Upper lobe of left lung (tissue), 6 donors: ENCODE data around the gene ANKMY1. TPM values are rescaled to one million over a fixed set of nuclear protein-coding genes. Genes with fewer than 3 reads are reported as not detected.
A peak's percentile ranks its signal among the peaks of the same experiment; 100 is the strongest.

ENCODE experiments used
- ATAC-seq, 2 donors: fragments of 200-7000 bp; cut with Tn5 transposase; one replicate each; pipeline ENCODE4 v1.9.1; 2022; ENCODE audit warnings: mild to moderate bottlenecking in 2 of 2, moderate library complexity in 2 of 2; ENCODE audit not compliant: low FRiP score in 2 of 2
- DNase-seq, 2 donors: peaks; one replicate each; pipeline ENCODE4 v3.0.0-alpha.2; 2019 to 2020
- H3K27ac ChIP-seq, 4 donors: fragments of 200-600 bp; sonication (generic); one replicate each; pipeline ENCODE4 v1.5.1; 2016 to 2019
- H3K27me3 ChIP-seq, 4 donors: fragments of 200-600 bp; sonication (generic); one replicate each; pipeline ENCODE4 v1.5.1; 2017 to 2019
- H3K36me3 ChIP-seq, 4 donors: fragments of 200-600 bp; sonication (generic); one replicate each; pipeline ENCODE4 v1.5.1; 2016 to 2019
- H3K4me1 ChIP-seq, 4 donors: fragments of 200-600 bp; sonication (generic); one replicate each; pipeline ENCODE4 v1.5.1; 2018 to 2019
- H3K4me3 ChIP-seq, 4 donors: fragments of 200-600 bp; sonication (generic); one replicate each; pipeline ENCODE4 v1.5.1; 2017 to 2019; ENCODE audit warnings: mild to moderate bottlenecking in 2 of 4, moderate library complexity in 1 of 4
- H3K9me3 ChIP-seq, 4 donors: fragments of 200-600 bp; sonication (generic); one replicate each; pipeline ENCODE4 v1.5.1; 2018 to 2019
- EP300 ChIP-seq, 4 donors: sonication (generic); formaldehyde crosslinking; IDR thresholded peaks; one replicate each; pipeline ENCODE4 v1.5.1; 2017; ENCODE audit warnings: antibody characterized with exemption in 4 of 4, control low read depth in 2 of 4
- POLR2A ChIP-seq, 4 donors: fragments of 450-650 bp; IDR thresholded peaks; one replicate each; pipeline ENCODE4 v1.5.1; 2016 to 2017; ENCODE audit warnings: antibody characterized with exemption in 4 of 4, mild to moderate bottlenecking in 2 of 4
- POLR2AphosphoS5 ChIP-seq, 2 donors: sonication (generic); formaldehyde crosslinking; IDR thresholded peaks; one replicate each; pipeline ENCODE4 v1.5.1; 2017; ENCODE audit warnings: antibody characterized with exemption in 2 of 2
- WGBS, 2 donors: methylation state at CpG; one replicate each; pipeline ENCODE4 v1.1.5; 2017 to 2018; 5-methylcytosine and 5-hydroxymethylcytosine counted together
- total RNA-seq, 6 donors: library from RNA; depleted of rRNA in 4 of 6; stranded (reverse); fragments of >200 nt in 4 of 6; gene quantifications; one replicate each; pipeline versions ENCODE4 v1.1.0 to v1.2.1, GENCODE V29; 2016 to 2021
- TF ChIP-seq, protein P1 (sequence below), 6 experiments: fragments of 450-650 bp in 4 of 6; fragments of 200-600 bp in 2 of 6; sonication (generic) in 2 of 6; IDR thresholded peaks; one replicate each; pipeline ENCODE4 v1.5.1; 2016 to 2019; ENCODE audit warnings: antibody characterized with exemption in 6 of 6
- donor health status: DM: no; HTN: no; CAD: no; lungs with moderate emphysema.
- donor health status: DM: no; HTN: yes; CAD: no; lungs with severe emphysema.

ANKMY1 gene
- total RNA-seq, 6 donors from 2014 or later, result 23.7 to 97.4 (median 26.9) TPM

DNA sequence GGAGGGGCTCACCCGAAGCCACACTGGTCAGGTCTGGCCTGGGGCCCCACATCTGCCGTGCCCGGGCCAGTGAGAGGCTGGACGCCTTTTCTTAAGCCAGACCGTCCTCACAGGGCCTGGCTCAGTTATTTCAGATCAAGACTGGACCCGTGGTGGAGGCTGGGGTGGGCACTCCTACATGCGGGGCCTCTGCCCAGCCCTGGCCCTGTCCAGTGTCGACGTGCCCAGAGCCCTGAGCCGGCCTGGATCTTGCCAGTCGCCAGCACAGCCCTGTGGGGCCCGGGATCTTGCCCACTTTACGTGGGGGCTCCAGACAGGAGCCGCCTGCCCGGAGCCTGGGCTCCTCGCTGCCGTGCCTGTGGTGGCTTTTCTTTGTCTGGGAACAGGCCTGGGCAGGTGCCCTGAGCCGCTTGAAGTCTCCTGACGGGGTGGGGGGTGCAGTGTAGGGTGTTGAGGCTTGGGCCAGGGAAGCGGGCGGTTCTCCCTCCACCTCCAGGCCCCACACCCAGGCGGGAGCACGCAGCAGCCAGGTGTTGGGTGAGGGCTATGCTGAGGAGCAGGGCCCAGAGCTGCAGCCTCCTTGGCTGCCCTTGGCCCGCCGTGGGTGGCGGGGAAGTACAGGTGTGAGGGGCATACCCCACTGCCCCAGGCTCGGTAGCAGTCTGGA lies 116.3 kb downstream of the ANKMY1 start:
- Histone ChIP-seq H3K27me3 (peaks cover 0 to 3% (median 0%) of the 10 kb centered on the region in 4 donors), H3K4me1 (peaks cover 6 to 18% (median 11%) of the 10 kb centered on the region in 4 donors), H3K4me3 (no peak overlapping the region), H3K9me3 (no peaks in the 10 kb centered on the region), H3K27ac (no peak overlapping the region), H3K36me3 (no peaks in the 10 kb centered on the region)
- DNase-seq (peak in 1 of 2 donors; percentile 73), ATAC-seq (no peak)
- WGBS, 2 donors, result 88 to 92% methylated on average over 12 to 27 of the region's 27 CpGs
- TF ChIP-seq, protein P1, sequence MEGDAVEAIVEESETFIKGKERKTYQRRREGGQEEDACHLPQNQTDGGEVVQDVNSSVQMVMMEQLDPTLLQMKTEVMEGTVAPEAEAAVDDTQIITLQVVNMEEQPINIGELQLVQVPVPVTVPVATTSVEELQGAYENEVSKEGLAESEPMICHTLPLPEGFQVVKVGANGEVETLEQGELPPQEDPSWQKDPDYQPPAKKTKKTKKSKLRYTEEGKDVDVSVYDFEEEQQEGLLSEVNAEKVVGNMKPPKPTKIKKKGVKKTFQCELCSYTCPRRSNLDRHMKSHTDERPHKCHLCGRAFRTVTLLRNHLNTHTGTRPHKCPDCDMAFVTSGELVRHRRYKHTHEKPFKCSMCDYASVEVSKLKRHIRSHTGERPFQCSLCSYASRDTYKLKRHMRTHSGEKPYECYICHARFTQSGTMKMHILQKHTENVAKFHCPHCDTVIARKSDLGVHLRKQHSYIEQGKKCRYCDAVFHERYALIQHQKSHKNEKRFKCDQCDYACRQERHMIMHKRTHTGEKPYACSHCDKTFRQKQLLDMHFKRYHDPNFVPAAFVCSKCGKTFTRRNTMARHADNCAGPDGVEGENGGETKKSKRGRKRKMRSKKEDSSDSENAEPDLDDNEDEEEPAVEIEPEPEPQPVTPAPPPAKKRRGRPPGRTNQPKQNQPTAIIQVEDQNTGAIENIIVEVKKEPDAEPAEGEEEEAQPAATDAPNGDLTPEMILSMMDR (IDR thresholded peaks at IDR 0.05), result no peak
- TF ChIP-seq EP300 (IDR thresholded peaks at IDR 0.05), result no peak
- TF ChIP-seq POLR2A (IDR thresholded peaks at IDR 0.05), result no peak
- no peak for TF ChIP-seq POLR2AphosphoS5 (IDR thresholded peaks at IDR 0.05)

DNA sequence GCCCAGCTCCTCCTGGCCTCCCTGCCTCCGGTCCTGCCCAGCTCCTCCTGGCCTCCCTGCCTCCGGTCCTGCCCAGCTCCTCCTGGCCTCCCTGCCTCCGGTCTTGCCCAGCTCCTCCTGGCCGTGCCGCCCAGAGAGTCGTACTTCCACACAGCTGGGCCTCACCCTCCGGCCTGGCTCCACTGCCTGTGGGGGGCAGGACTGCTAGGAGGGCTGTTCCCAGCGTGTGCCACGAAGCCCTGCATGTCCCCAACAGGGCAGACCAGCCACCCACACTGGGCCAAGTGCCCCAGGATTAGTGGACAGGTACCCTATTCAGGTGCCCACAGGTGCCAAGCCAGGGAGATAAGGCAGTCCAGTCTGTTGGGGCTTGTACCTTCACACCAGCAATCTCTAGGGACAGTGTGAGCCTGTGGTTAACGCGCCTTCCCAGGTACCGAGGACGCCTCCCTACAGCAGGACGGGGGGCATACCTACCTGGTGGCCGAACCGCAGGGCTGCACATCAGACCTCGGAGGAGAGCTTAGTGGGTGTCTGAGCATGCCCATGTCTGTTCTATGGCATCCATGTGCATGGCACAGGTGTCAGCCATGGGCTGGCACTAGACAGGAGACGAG lies 117.0 kb downstream of the ANKMY1 start:
- Histone ChIP-seq H3K27ac (no peak overlapping the region), H3K36me3 (no peaks in the 10 kb centered on the region), H3K9me3 (no peaks in the 10 kb centered on the region), H3K27me3 (peaks cover 0 to 9% (median 0%) of the 10 kb centered on the region in 4 donors), H3K4me3 (no peak overlapping the region), H3K4me1 (peaks cover 11 to 25% (median 17%) of the 10 kb centered on the region in 4 donors)
- TF ChIP-seq, protein P1 (IDR thresholded peaks at IDR 0.05), result no peak
- TF ChIP-seq EP300 (IDR thresholded peaks at IDR 0.05) (no peak), POLR2A (IDR thresholded peaks at IDR 0.05) (no peak), POLR2AphosphoS5 (IDR thresholded peaks at IDR 0.05) (no peak)
- peak in 1 of 2 donors; percentile 61 for DNase-seq
- ATAC-seq, result no peak
- WGBS, 2 donors, result 94% methylated on average over 9 to 14 of the region's 18 CpGs

DNA sequence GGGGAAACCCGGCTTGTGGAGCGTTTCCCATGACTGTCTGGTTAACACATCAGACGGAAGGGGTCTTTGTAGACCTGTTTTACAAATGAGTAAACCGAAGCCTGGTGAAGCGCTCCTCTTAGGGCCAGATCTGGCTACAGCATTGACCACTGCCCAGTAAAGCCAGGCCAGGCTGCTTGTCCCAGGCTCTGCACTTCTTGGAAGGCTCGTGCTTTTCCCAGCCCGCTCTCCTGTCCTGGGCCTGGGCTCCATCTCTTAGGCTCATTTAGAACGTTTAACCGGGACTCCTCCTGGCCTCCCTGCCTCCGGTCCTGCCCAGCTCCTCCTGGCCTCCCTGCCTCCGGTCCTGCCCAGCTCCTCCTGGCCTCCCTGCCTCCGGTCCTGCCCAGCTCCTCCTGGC lies 117.5 kb downstream of the ANKMY1 start:
- ATAC-seq (no peak), DNase-seq (no peak)
- TF ChIP-seq, protein P1 (IDR thresholded peaks at IDR 0.05), result no peak
- TF ChIP-seq EP300 (IDR thresholded peaks at IDR 0.05), result no peak
- TF ChIP-seq POLR2AphosphoS5 (IDR thresholded peaks at IDR 0.05), result no peak
- TF ChIP-seq POLR2A (IDR thresholded peaks at IDR 0.05), result no peak
- Histone ChIP-seq H3K27me3 (peaks cover 0 to 11% (median 0%) of the 10 kb centered on the region in 4 donors), H3K9me3 (no peaks in the 10 kb centered on the region), H3K4me1 (peaks cover 11 to 26% (median 19%) of the 10 kb centered on the region in 4 donors), H3K36me3 (no peaks in the 10 kb centered on the region), H3K27ac (no peak overlapping the region), H3K4me3 (no peak overlapping the region)
- WGBS, 2 donors, result 90 to 93% methylated on average over 7 to 12 of the region's 12 CpGs

DNA sequence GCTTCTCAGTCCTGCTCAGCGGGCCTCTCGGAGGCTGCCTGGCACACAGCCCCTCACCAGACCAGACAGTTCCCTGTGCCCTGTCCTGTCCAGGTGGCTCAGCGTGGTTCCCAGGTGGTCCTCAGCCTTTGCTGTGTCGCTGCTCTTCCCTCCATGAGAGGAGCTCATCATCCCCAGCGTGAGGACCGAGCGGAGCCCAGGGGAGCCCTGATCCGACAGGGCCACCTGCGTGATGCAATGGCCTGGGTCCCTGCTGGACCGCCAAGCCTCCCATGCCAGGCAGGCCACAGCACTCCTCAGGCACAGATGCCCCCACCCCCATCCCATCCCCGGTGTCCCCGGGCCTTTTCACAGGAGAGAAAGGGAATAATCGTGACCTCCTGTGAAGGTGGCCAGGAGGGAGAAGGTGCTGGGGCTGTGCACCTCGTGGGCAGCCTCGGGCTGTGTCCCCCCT lies 118.1 kb downstream of the ANKMY1 start:
- ATAC-seq (no peak), DNase-seq (peak in 1 of 2 donors; percentile 56)
- peaks cover 11 to 30% (median 22%) of the 10 kb centered on the region in 4 donors for H3K4me1 ChIP-seq
- H3K4me3 ChIP-seq, result no peak overlapping the region
- TF ChIP-seq, protein P1 (IDR thresholded peaks at IDR 0.05), result no peak
- TF ChIP-seq POLR2AphosphoS5 (IDR thresholded peaks at IDR 0.05), result no peak
- H3K27me3 ChIP-seq, result peaks cover 0 to 11% (median 0%) of the 10 kb centered on the region in 4 donors
- WGBS, 2 donors, result 90 to 92% methylated on average over 8 to 15 of the region's 15 CpGs
- no peaks in the 10 kb centered on the region for H3K36me3 ChIP-seq
- no peak overlapping the region for H3K27ac ChIP-seq
- H3K9me3 ChIP-seq, result no peaks in the 10 kb centered on the region
